ENCODE measurements around the gene TAS2R39.

GRCh38 chr7:143188994-143189393 lies 5.8 kb downstream of the TAS2R39 start:
- TF ChIP-seq CTCF (IDR thresholded peaks at IDR 0.05; ENCODE audit: low read length) (no peak), EZH2 (IDR thresholded peaks at IDR 0.05; ENCODE audit: borderline replicate concordance, low read length) (no peak)

Data from OCI-LY1 (cell line).